Gastrocnemius medialis (tissue), 4 donors: ENCODE results near the gene EDN1.

ENCODE experiments used
- CTCF ChIP-seq, 5 experiments: fragments of 450-650 bp in 3 of 5; fragments of 200-600 bp in 2 of 5; sonication (generic) in 2 of 5; IDR thresholded peaks in 4 of 5; conservative IDR thresholded peaks in 1 of 5; 1 replicate in 4 of 5; 2 replicates in 1 of 5; pipeline ENCODE4 v1.5.1; 2016 to 2019; ENCODE audit warnings: antibody characterized with exemption in 5 of 5, mild to moderate bottlenecking in 3 of 5, moderate library complexity in 3 of 5
- POLR2A ChIP-seq, 2 donors: fragments of 450-650 bp; IDR thresholded peaks; one replicate each; pipeline ENCODE4 v1.6.1; 2017; ENCODE audit warnings: antibody characterized with exemption in 2 of 2, mild to moderate bottlenecking in 2 of 2, moderate library complexity in 2 of 2

- TF ChIP-seq CTCF (IDR thresholded peaks at IDR 0.05 in 4 of 5, conservative IDR thresholded peaks at IDR 0.05 in 1 of 5) (no peak), POLR2A (IDR thresholded peaks at IDR 0.05) (no peak)
Observed at GRCh38 chr6:12250383-12250770, 39.8 kb upstream of the EDN1 start.
